ENCODE measurements around the gene C1orf53.
"Not testable (repeated sequence)": the region's sequence is repeated elsewhere in the genome, so short reads cannot be mapped to it uniquely, and the experiment has no call there.

C1orf53 gene

GRCh38 chr1:197902454-197903195 is at the start of gene C1orf53:
TSS of gene C1orf53 (plus strand) at chr1:197902630. CDS start at chr1:197902650, 20 bp downstream.
- peak in 1 of 2 experiments; percentile 59 for DNase-seq

GRCh38 chr1:197855751-197856150 is 46.7 kb upstream of the C1orf53 start:
- not testable (repeated sequence) for DNase-seq

- no peak for DNase-seq
Measured at GRCh38 chr1:197857477-197857876, 45.0 kb upstream of the C1orf53 start.

- no peak for DNase-seq
Measured at GRCh38 chr1:197859024-197859423, 43.4 kb upstream of the C1orf53 start.

- no peak for DNase-seq
Measured at GRCh38 chr1:197862221-197862620, 40.2 kb upstream of the C1orf53 start.

- DNase-seq, result no peak
Measured at GRCh38 chr1:197862671-197863070, 39.8 kb upstream of the C1orf53 start.

GRCh38 chr1:197865809-197866208 is 36.6 kb upstream of the C1orf53 start:
- DNase-seq, result no peak

GRCh38 chr1:197868751-197869489 is 33.5 kb upstream of the C1orf53 start:
- DNase-seq, result no peak

- DNase-seq, result no peak
Measured at GRCh38 chr1:197869490-197870077, 32.8 kb upstream of the C1orf53 start.

- DNase-seq, result no peak
Measured at GRCh38 chr1:197876894-197877293, 25.5 kb upstream of the C1orf53 start.

GRCh38 chr1:197880385-197880784 is 22.0 kb upstream of the C1orf53 start:
- DNase-seq, result not testable (repeated sequence)

- DNase-seq, result not testable (repeated sequence)
Measured at GRCh38 chr1:197882241-197882640, 20.2 kb upstream of the C1orf53 start.

GRCh38 chr1:197884173-197884572 is 18.3 kb upstream of the C1orf53 start:
- DNase-seq, result no peak

- no peak for DNase-seq
Measured at GRCh38 chr1:197890936-197891335, 11.5 kb upstream of the C1orf53 start.

GRCh38 chr1:197892684-197893083 is 9.7 kb upstream of the C1orf53 start:
- no peak for DNase-seq

- no peak for DNase-seq
Measured at GRCh38 chr1:197896301-197896700, 6.1 kb upstream of the C1orf53 start.

GRCh38 chr1:197899037-197899436 is 3.4 kb upstream of the C1orf53 start:
- no peak for DNase-seq

- DNase-seq, result no peak
Measured at GRCh38 chr1:197902131-197902453, 338 bp upstream of the C1orf53 start.

- DNase-seq, result no peak
Measured at GRCh38 chr1:197903196-197903514, 725 bp downstream of the C1orf53 start.

- DNase-seq, result no peak
Measured at GRCh38 chr1:197904126-197904787, 1.8 kb downstream of the C1orf53 start.

GRCh38 chr1:197905699-197906351 is 3.4 kb downstream of the C1orf53 start:
- DNase-seq, result no peak

GRCh38 chr1:197907846-197908616 is 5.6 kb downstream of the C1orf53 start:
- no peak for DNase-seq

Measured in cerebellar nuclear complex (tissue), 1 donor.